ENCODE results near the gene ANXA2. TPM values are rescaled to one million over a fixed set of nuclear protein-coding genes. Genes with fewer than 3 reads are reported as not detected.

ANXA2 gene
- total RNA-seq, 1 donor from 2014 or later: 730 TPM

- intact Hi-C loops (cut with DNase I): no loop called here
- H3K4me1 ChIP-seq: no peaks in the 10 kb centered on the region
- no peak overlapping the region for H3K4me3 ChIP-seq
- TF ChIP-seq CTCF (IDR thresholded peaks at IDR 0.05): no peak
- no peaks in the 10 kb centered on the region for H3K36me3 ChIP-seq
- no peaks in the 10 kb centered on the region for H3K27me3 ChIP-seq
- H3K27ac ChIP-seq: no peak overlapping the region
- H3K9me3 ChIP-seq: no peaks in the 10 kb centered on the region
- no peak for DNase-seq (ENCODE audit: low spot score in 2 of 2)
These were observed 96.8 kb downstream of the ANXA2 start for GRCh38 chr15:60301024-60301423.

- Histone ChIP-seq H3K27me3 (no peaks in the 10 kb centered on the region), H3K36me3 (no peaks in the 10 kb centered on the region), H3K4me3 (no peak overlapping the region), H3K9me3 (no peaks in the 10 kb centered on the region), H3K4me1 (no peaks in the 10 kb centered on the region), H3K27ac (no peak overlapping the region)
- no peak for TF ChIP-seq CTCF (IDR thresholded peaks at IDR 0.05)
- intact Hi-C loops (cut with DNase I): no loop called here
- DNase-seq (ENCODE audit: low spot score in 2 of 2): no peak
These were observed 98.2 kb downstream of the ANXA2 start for GRCh38 chr15:60299452-60300047.

Other genes starting within 250 kb of the ANXA2 start
- 45.1 TPM for gene ICE2, start 81.2 kb upstream of the ANXA2 start, total RNA-seq